Neural progenitor cell (in vitro differentiated cells): Measurements from ENCODE around the gene PTTG1IP. TPM values are rescaled to one million over a fixed set of nuclear protein-coding genes. Genes with fewer than 3 reads are reported as not detected.

Experiments
- DNase-seq: peaks from one replicate; pipeline ENCODE4 v3.0.0-alpha.2; 2016; ENCODE audit warnings: low spot score
- H2AFZ ChIP-seq: fragments of 200-600 bp; sonication (generic); replicated peaks from 2 replicates; pipeline ENCODE4 v1.6.1; 2016; ENCODE audit warnings: antibody characterized with exemption
- H3F3A ChIP-seq: fragments of 200-600 bp; sonication (generic); 2 replicates; pipeline ENCODE4 v1.6.1; 2016; ENCODE audit warnings: antibody characterized with exemption, low read depth
- H3K27ac ChIP-seq: fragments of 200-600 bp; sonication (generic); 2 replicates; pipeline ENCODE4 v1.5.1; 2016; ENCODE audit warnings: mild to moderate bottlenecking
- H3K27me3 ChIP-seq: fragments of 200-600 bp; sonication (generic); 2 replicates; pipeline ENCODE4 v1.6.1; 2016; ENCODE audit warnings: mild to moderate bottlenecking, moderate library complexity
- H3K36me3 ChIP-seq: fragments of 200-600 bp; sonication (generic); 2 replicates; pipeline ENCODE4 v1.5.1; 2016
- H3K4me1 ChIP-seq: fragments of 200-600 bp; sonication (generic); 2 replicates; pipeline ENCODE4 v1.6.1; 2016; ENCODE audit warnings: mixed run types
- H3K4me2 ChIP-seq: fragments of 200-600 bp; sonication (generic); 2 replicates; pipeline ENCODE4 v1.6.1; 2016
- H3K4me3 ChIP-seq: fragments of 200-600 bp; sonication (generic); 2 replicates; pipeline ENCODE4 v1.5.1; 2016
- H3K79me2 ChIP-seq: fragments of 200-600 bp; sonication (generic); 2 replicates; pipeline ENCODE4 v1.6.1; 2016; ENCODE audit warnings: low read depth
- H3K9ac ChIP-seq: fragments of 200-600 bp; sonication (generic); 2 replicates; pipeline ENCODE4 v1.6.1; 2016
- H3K9me3 ChIP-seq: fragments of 200-600 bp; sonication (generic); 2 replicates; pipeline ENCODE4 v1.5.1; 2016; ENCODE audit warnings: low read depth
- H4K20me1 ChIP-seq: fragments of 200-600 bp; sonication (generic); 2 replicates; pipeline ENCODE4 v1.6.1; 2016; ENCODE audit warnings: low read depth
- H3K27ac Mint-ChIP-seq: 3 replicates; pipeline ENCODE4 v1.8.0; 2021; ENCODE audit warnings: mixed read lengths
- H3K27me3 Mint-ChIP-seq: 2 replicates; pipeline ENCODE4 v1.8.0; 2022; ENCODE audit warnings: low read depth, mild to moderate bottlenecking, inconsistent platforms, moderate library complexity, mixed read lengths; ENCODE audit not compliant: insufficient read depth
- H3K36me3 Mint-ChIP-seq: 3 replicates; pipeline ENCODE4 v1.8.0; 2021; ENCODE audit warnings: mixed read lengths
- H3K4me1 Mint-ChIP-seq: 3 replicates; pipeline ENCODE4 v1.8.0; 2021; ENCODE audit warnings: mixed read lengths
- H3K4me3 Mint-ChIP-seq: 3 replicates; pipeline ENCODE4 v1.8.0; 2021; ENCODE audit warnings: mild to moderate bottlenecking, moderate library complexity, mixed read lengths
- H3K9me3 Mint-ChIP-seq: 3 replicates; pipeline ENCODE4 v1.8.0; 2020; ENCODE audit warnings: mixed read lengths
- CTCF ChIP-seq: fragments of 200-600 bp; sonication (generic); IDR thresholded peaks from 2 replicates; pipeline ENCODE4 v1.5.1; 2017; ENCODE audit warnings: antibody characterized with exemption, mild to moderate bottlenecking
- EZH2 ChIP-seq: fragments of 200-600 bp; sonication (generic); IDR thresholded peaks from 2 replicates; pipeline ENCODE4 v1.6.1; 2017; ENCODE audit warnings: antibody characterized with exemption, mild to moderate bottlenecking, moderate library complexity
- EZH2phosphoT487 ChIP-seq: fragments of 200-600 bp; sonication (generic); IDR thresholded peaks from 2 replicates; pipeline ENCODE4 v1.6.1; 2017; ENCODE audit warnings: antibody characterized with exemption
- total RNA-seq: library from RNA; depleted of rRNA; stranded (reverse); fragments of >200 nt; gene quantifications from 2 replicates; pipeline ENCODE4 v1.2.3, GENCODE V29; 2015; ENCODE audit warnings: low replicate concordance

PTTG1IP gene
- total RNA-seq, 1 donor from 2014 or later = 162 TPM

- no peaks in the 10 kb centered on the region for H3K36me3 Mint-ChIP-seq
- H3K27me3 Mint-ChIP-seq = peaks cover 14% of the 10 kb centered on the region
- H3K27ac Mint-ChIP-seq = no peak overlapping the region
- Histone ChIP-seq H3K4me3 (no peak overlapping the region), H3K4me1 (no peaks in the 10 kb centered on the region), H3K9me3 (no peaks in the 10 kb centered on the region), H3F3A (peaks cover 16% of the 10 kb centered on the region), H3K79me2 (no peaks in the 10 kb centered on the region), H3K27ac (no peak overlapping the region), H4K20me1 (no peaks in the 10 kb centered on the region), H2AFZ (no peak overlapping the region), H3K9ac (no peak overlapping the region), H3K4me2 (no peak overlapping the region), H3K27me3 (no peaks in the 10 kb centered on the region), H3K36me3 (no peaks in the 10 kb centered on the region)
- no peak for TF ChIP-seq CTCF
- TF ChIP-seq EZH2phosphoT487 = no peak
- TF ChIP-seq EZH2 = no peak
- no peak for DNase-seq
- H3K4me1 Mint-ChIP-seq = peaks cover 8% of the 10 kb centered on the region
- no peaks in the 10 kb centered on the region for H3K9me3 Mint-ChIP-seq
- no peak overlapping the region for H3K4me3 Mint-ChIP-seq
Observed at GRCh38 chr21:44840771-44841170, 32.7 kb downstream of the PTTG1IP start.

- Mint-ChIP-seq H3K27me3 (peaks cover 15% of the 10 kb centered on the region), H3K4me3 (no peak overlapping the region), H3K4me1 (peaks cover 2% of the 10 kb centered on the region), H3K9me3 (no peaks in the 10 kb centered on the region), H3K36me3 (no peaks in the 10 kb centered on the region), H3K27ac (no peak overlapping the region)
- H3K4me3 ChIP-seq = no peak overlapping the region
- H3K9me3 ChIP-seq = no peaks in the 10 kb centered on the region
- H3K27me3 ChIP-seq = no peaks in the 10 kb centered on the region
- no peak overlapping the region for H2AFZ ChIP-seq
- H3K36me3 ChIP-seq = no peaks in the 10 kb centered on the region
- H3K4me1 ChIP-seq = no peaks in the 10 kb centered on the region
- no peaks in the 10 kb centered on the region for H3K79me2 ChIP-seq
- H3K9ac ChIP-seq = no peak overlapping the region
- H3K27ac ChIP-seq = no peak overlapping the region
- TF ChIP-seq EZH2 (no peak), EZH2phosphoT487 (no peak)
- H3K4me2 ChIP-seq = no peak overlapping the region
- H3F3A ChIP-seq = peaks cover 5% of the 10 kb centered on the region
- DNase-seq = no peak
- H4K20me1 ChIP-seq = no peaks in the 10 kb centered on the region
Observed at GRCh38 chr21:44838951-44839350, 34.5 kb downstream of the PTTG1IP start.

- Histone ChIP-seq H3K4me1 (no peaks in the 10 kb centered on the region), H3K36me3 (no peaks in the 10 kb centered on the region), H3K79me2 (no peaks in the 10 kb centered on the region), H3K4me3 (no peak overlapping the region), H3K4me2 (no peak overlapping the region), H3K9ac (no peak overlapping the region), H3K27ac (no peak overlapping the region), H3K9me3 (no peaks in the 10 kb centered on the region), H2AFZ (no peak overlapping the region), H4K20me1 (no peaks in the 10 kb centered on the region), H3K27me3 (no peaks in the 10 kb centered on the region), H3F3A (peaks cover under 1% of the 10 kb centered on the region)
- Mint-ChIP-seq H3K27ac (no peak overlapping the region), H3K36me3 (no peaks in the 10 kb centered on the region), H3K9me3 (no peaks in the 10 kb centered on the region), H3K4me3 (no peak overlapping the region), H3K4me1 (peaks cover 2% of the 10 kb centered on the region), H3K27me3 (peaks cover 15% of the 10 kb centered on the region)
- no peak for DNase-seq
- TF ChIP-seq EZH2phosphoT487 = no peak
- TF ChIP-seq EZH2 = no peak
- peak; percentile 7 for TF ChIP-seq CTCF
Observed at GRCh38 chr21:44838039-44838895, 35.2 kb downstream of the PTTG1IP start.

- H3K27ac ChIP-seq = no peak overlapping the region
- Mint-ChIP-seq H3K36me3 (no peaks in the 10 kb centered on the region), H3K27ac (no peak overlapping the region), H3K9me3 (no peaks in the 10 kb centered on the region), H3K4me3 (no peak overlapping the region), H3K27me3 (peaks cover 15% of the 10 kb centered on the region), H3K4me1 (peaks cover 2% of the 10 kb centered on the region)
- H2AFZ ChIP-seq = no peak overlapping the region
- H3K27me3 ChIP-seq = no peaks in the 10 kb centered on the region
- H3K9me3 ChIP-seq = no peaks in the 10 kb centered on the region
- TF ChIP-seq CTCF = no peak
- H3K4me3 ChIP-seq = no peak overlapping the region
- no peak overlapping the region for H3K9ac ChIP-seq
- H3F3A ChIP-seq = no peaks in the 10 kb centered on the region
- H4K20me1 ChIP-seq = no peaks in the 10 kb centered on the region
- no peak overlapping the region for H3K4me2 ChIP-seq
- H3K36me3 ChIP-seq = no peaks in the 10 kb centered on the region
- H3K79me2 ChIP-seq = no peaks in the 10 kb centered on the region
- no peaks in the 10 kb centered on the region for H3K4me1 ChIP-seq
- no peak for DNase-seq
Observed at GRCh38 chr21:44837537-44837936, 36.0 kb downstream of the PTTG1IP start.
